Measurements from ENCODE around the gene GLI3.

Gene GLI3

GRCh38 chr7:42142089-42142488 is 94.9 kb downstream of the GLI3 start:
- no peak overlapping the region for H3K4me3 ChIP-seq (ENCODE audit: low read length)
- no peak for TF ChIP-seq ZNF274 (IDR thresholded peaks at IDR 0.05; ENCODE audit: low read depth, low read length)

- no peak overlapping the region for H3K4me3 ChIP-seq (ENCODE audit: low read length)
- TF ChIP-seq ZNF274 (IDR thresholded peaks at IDR 0.05; ENCODE audit: low read depth, low read length) = no peak
Measured at GRCh38 chr7:42139751-42140150, 97.3 kb downstream of the GLI3 start.

GRCh38 chr7:42138691-42139090 is 98.3 kb downstream of the GLI3 start:
- TF ChIP-seq ZNF274 (IDR thresholded peaks at IDR 0.05; ENCODE audit: low read depth, low read length) = no peak
- no peak overlapping the region for H3K4me3 ChIP-seq (ENCODE audit: low read length)

- TF ChIP-seq ZNF274 (IDR thresholded peaks at IDR 0.05; ENCODE audit: low read depth, low read length) = no peak
- H3K4me3 ChIP-seq (ENCODE audit: low read length) = no peak overlapping the region
Measured at GRCh38 chr7:42137941-42138340, 99.1 kb downstream of the GLI3 start.

GRCh38 chr7:42137431-42137830 is 99.6 kb downstream of the GLI3 start:
- TF ChIP-seq ZNF274 (IDR thresholded peaks at IDR 0.05; ENCODE audit: low read depth, low read length) = no peak
- H3K4me3 ChIP-seq (ENCODE audit: low read length) = no peak overlapping the region

- no peak for TF ChIP-seq ZNF274 (IDR thresholded peaks at IDR 0.05; ENCODE audit: low read depth, low read length)
- no peak overlapping the region for H3K4me3 ChIP-seq (ENCODE audit: low read length)
Measured at GRCh38 chr7:42135728-42136127, 101.3 kb downstream of the GLI3 start.

- TF ChIP-seq ZNF274 (IDR thresholded peaks at IDR 0.05; ENCODE audit: low read depth, low read length) = no peak
- H3K4me3 ChIP-seq (ENCODE audit: low read length) = no peak overlapping the region
Measured at GRCh38 chr7:42134276-42134876, 102.6 kb downstream of the GLI3 start.

- no peak overlapping the region for H3K4me3 ChIP-seq (ENCODE audit: low read length)
- no peak for TF ChIP-seq ZNF274 (IDR thresholded peaks at IDR 0.05; ENCODE audit: low read depth, low read length)
Measured at GRCh38 chr7:42133321-42133720, 103.7 kb downstream of the GLI3 start.

GRCh38 chr7:42128703-42129102 is 108.3 kb downstream of the GLI3 start:
- no peak for TF ChIP-seq ZNF274 (IDR thresholded peaks at IDR 0.05; ENCODE audit: low read depth, low read length)
- H3K4me3 ChIP-seq (ENCODE audit: low read length) = no peak overlapping the region

- no peak for TF ChIP-seq ZNF274 (IDR thresholded peaks at IDR 0.05; ENCODE audit: low read depth, low read length)
Measured at GRCh38 chr7:42127232-42127622, 109.8 kb downstream of the GLI3 start.

GRCh38 chr7:42126475-42127231 is 110.4 kb downstream of the GLI3 start:
- H3K4me3 ChIP-seq (ENCODE audit: low read length) = no peak overlapping the region
- TF ChIP-seq ZNF274 (IDR thresholded peaks at IDR 0.05; ENCODE audit: low read depth, low read length) = no peak

More at GRCh38 chr7:42127232-42127622, 109.8 kb downstream of the GLI3 start:
- H3K4me3 ChIP-seq (ENCODE audit: low read length) = no peak overlapping the region

- no peak overlapping the region for H3K4me3 ChIP-seq (ENCODE audit: low read length)
- no peak for TF ChIP-seq ZNF274 (IDR thresholded peaks at IDR 0.05; ENCODE audit: low read depth, low read length)
Measured at GRCh38 chr7:42125321-42125720, 111.7 kb downstream of the GLI3 start.

- TF ChIP-seq ZNF274 (IDR thresholded peaks at IDR 0.05; ENCODE audit: low read depth, low read length) = no peak
- no peak overlapping the region for H3K4me3 ChIP-seq (ENCODE audit: low read length)
Measured at GRCh38 chr7:42123716-42124115, 113.3 kb downstream of the GLI3 start.

GRCh38 chr7:42120191-42120590 is 116.8 kb downstream of the GLI3 start:
- no peak for TF ChIP-seq ZNF274 (IDR thresholded peaks at IDR 0.05; ENCODE audit: low read depth, low read length)
- H3K4me3 ChIP-seq (ENCODE audit: low read length) = no peak overlapping the region

GRCh38 chr7:42117201-42117600 is 119.8 kb downstream of the GLI3 start:
- no peak overlapping the region for H3K4me3 ChIP-seq (ENCODE audit: low read length)
- TF ChIP-seq ZNF274 (IDR thresholded peaks at IDR 0.05; ENCODE audit: low read depth, low read length) = no peak

Data from GM08714 (cell line).